HEK293T (cell line): ENCODE data around the gene SLC39A5.

Experiments used
- CTCF ChIA-PET: fragments of 350-600 bp; formaldehyde crosslinking; extraction: SDS; loops from one replicate; lab custom pipeline; 2021; ENCODE audit warnings: antibody characterized with exemption, inconsistent platforms; lab: Yijun Ruan, JAX
- POLR2A ChIA-PET: fragments of 350-600 bp; formaldehyde crosslinking; extraction: SDS; loops from one replicate; lab custom pipeline; 2020; ENCODE audit warnings: antibody characterized with exemption, inconsistent platforms; lab: Yijun Ruan, JAX
- DNase-seq: peaks from one replicate; pipeline ENCODE4 v3.0.0; 2012; ENCODE audit warnings: mixed read lengths; ENCODE audit errors: extremely low spot score
- ARNT ChIP-seq: fragments of 450-650 bp; IDR thresholded peaks from 2 replicates; pipeline ENCODE4 v1.6.1; 2017; ENCODE audit warnings: mild to moderate bottlenecking
- BHLHE40 ChIP-seq: fragments of 450-650 bp; IDR thresholded peaks from 2 replicates; pipeline ENCODE4 v1.6.1; 2016; ENCODE audit warnings: mild to moderate bottlenecking, moderate library complexity, borderline replicate concordance
- CTBP1 ChIP-seq: fragments of 450-650 bp; IDR thresholded peaks from 2 replicates; pipeline ENCODE4 v1.6.1; 2016; ENCODE audit warnings: borderline replicate concordance
- ELF4 ChIP-seq: fragments of 450-650 bp; IDR thresholded peaks from 2 replicates; pipeline ENCODE4 v1.6.1; 2017; ENCODE audit warnings: antibody characterized with exemption
- FOXA1 ChIP-seq: fragments of 450-650 bp; IDR thresholded peaks from 2 replicates; pipeline ENCODE4 v1.6.1; 2016; ENCODE audit warnings: mild to moderate bottlenecking
- FOXK2 ChIP-seq: fragments of 450-650 bp; IDR thresholded peaks from 2 replicates; pipeline ENCODE4 v1.6.1; 2016; ENCODE audit warnings: mild to moderate bottlenecking
- FOXM1 ChIP-seq: fragments of 450-650 bp; IDR thresholded peaks from 2 replicates; pipeline ENCODE4 v1.6.1; 2017; ENCODE audit warnings: mild to moderate bottlenecking, borderline replicate concordance
- HDGF ChIP-seq: fragments of 450-650 bp; IDR thresholded peaks from 2 replicates; pipeline ENCODE4 v1.6.1; 2017; ENCODE audit warnings: antibody characterized with exemption, borderline replicate concordance
- L3MBTL2 ChIP-seq: fragments of 450-650 bp; conservative IDR thresholded peaks from 2 replicates; pipeline ENCODE4 v1.6.1; 2016; ENCODE audit warnings: mild to moderate bottlenecking
- LEF1 ChIP-seq: fragments of 450-650 bp; IDR thresholded peaks from 2 replicates; pipeline ENCODE4 v1.6.1; 2017; ENCODE audit warnings: mild to moderate bottlenecking, borderline replicate concordance
- NFRKB ChIP-seq: fragments of 450-650 bp; IDR thresholded peaks from 2 replicates; pipeline ENCODE4 v1.6.1; 2016; ENCODE audit warnings: mild to moderate bottlenecking, moderate library complexity
- PKNOX1 ChIP-seq: fragments of 450-650 bp; IDR thresholded peaks from 2 replicates; pipeline ENCODE4 v1.6.1; 2016
- SP1 ChIP-seq: fragments of 450-650 bp; IDR thresholded peaks from 2 replicates; pipeline ENCODE4 v1.6.1; 2017
- SUZ12 ChIP-seq: fragments of 450-650 bp; IDR thresholded peaks from 2 replicates; pipeline ENCODE4 v1.6.1; 2016; ENCODE audit warnings: mild to moderate bottlenecking
- TARDBP ChIP-seq: fragments of 450-650 bp; IDR thresholded peaks from 2 replicates; pipeline ENCODE4 v1.6.1; 2016
- ZNF384 ChIP-seq: fragments of 450-650 bp; IDR thresholded peaks from 2 replicates; pipeline ENCODE4 v1.6.1; 2016

Gene SLC39A5

GRCh38 chr12:56221232-56221756 lies 8.6 kb upstream of the SLC39A5 start:
- CTCF ChIA-PET, result interaction anchor here (0.8 to 3.3 kb wide), 9 partner anchors 10 to 102 kb away, joined by 3 to 28 read pairs (median 7); partner anchors contain the start of genes ANKRD52 and SMARCC2
- peak; percentile 55 for DNase-seq
- POLR2A ChIA-PET, result interaction anchor here (0.8 to 3.2 kb wide), 34 partner anchors 8 to 391 kb away, joined by 3 to 70 read pairs (median 8); partner anchors contain the start of genes ANKRD52, CNPY2, COQ10A and ESYT1
- TF ChIP-seq SUZ12 (no peak), ARNT (no peak), FOXK2 (no peak), PKNOX1 (peak; percentile 80), L3MBTL2 (0 out of 2 replicates have a peak, but pooled peaks have one; percentile 14)

- TF ChIP-seq SUZ12 (no peak), L3MBTL2 (peak; percentile 64; the same call in 1 of the 2 replicates), HDGF (0 out of 2 replicates have a peak, but pooled peaks have one; percentile 83)
- DNase-seq, result peak; percentile 95
- ChIA-PET POLR2A (interaction anchor here (0.8 to 3.2 kb wide), 38 partner anchors 9 to 391 kb away, joined by 3 to 70 read pairs (median 7); partner anchors contain the start of genes ANKRD52, CNPY2, COQ10A and ERBB3), CTCF (interaction anchor here (0.6 to 3.3 kb wide), 13 partner anchors 11 to 195 kb away, joined by 3 to 28 read pairs (median 4); partner anchors contain the start of genes ANKRD52 and SMARCC2)
These were observed 7.9 kb upstream of the SLC39A5 start, which contains the start of gene RNF41 for GRCh38 chr12:56221757-56222530. Gene RNF41, minus strand, starts transcription at chr12:56221922. Its CDS starts 7,875 bp downstream, at chr12:56214047.

DNA sequence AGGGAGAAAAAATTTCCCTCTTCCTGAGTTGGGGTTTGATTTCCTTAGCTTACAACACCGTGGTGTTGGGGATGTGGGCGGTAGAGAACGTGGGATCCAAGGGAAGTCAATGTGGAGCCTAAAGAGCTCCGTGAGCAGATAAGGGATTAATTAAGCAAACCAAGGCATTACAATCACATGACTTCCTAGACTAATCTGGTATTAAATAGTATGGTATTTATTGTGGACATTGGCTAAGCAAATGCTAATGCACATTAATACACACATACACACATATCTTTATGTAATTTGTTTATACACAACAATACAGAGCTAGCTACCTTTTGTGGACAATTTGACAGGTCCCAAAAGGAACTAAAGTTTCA lies 7.3 kb upstream of the SLC39A5 start:
- no peak for DNase-seq
- ChIA-PET CTCF (interaction anchor here (0.7 to 3.3 kb wide), 9 partner anchors 14 to 195 kb away, joined by 3 to 28 read pairs (median 7); partner anchors contain the start of genes ANKRD52 and SMARCC2), POLR2A (interaction anchor here (1.0 to 3.2 kb wide), 28 partner anchors 9 to 392 kb away, joined by 3 to 70 read pairs (median 8); partner anchors contain the start of genes ANKRD52, COQ10A, ERBB3 and ESYT1)
- no peak for TF ChIP-seq FOXA1
- TF ChIP-seq SP1, result no peak
- TF ChIP-seq LEF1, result no peak
- no peak for TF ChIP-seq FOXM1
- no peak for TF ChIP-seq ELF4
- no peak for TF ChIP-seq ZNF384
- no peak for TF ChIP-seq PKNOX1
- TF ChIP-seq SUZ12, result no peak
- TF ChIP-seq ARNT, result no peak
- no peak for TF ChIP-seq NFRKB
- no peak for TF ChIP-seq BHLHE40
- no peak for TF ChIP-seq L3MBTL2

DNA sequence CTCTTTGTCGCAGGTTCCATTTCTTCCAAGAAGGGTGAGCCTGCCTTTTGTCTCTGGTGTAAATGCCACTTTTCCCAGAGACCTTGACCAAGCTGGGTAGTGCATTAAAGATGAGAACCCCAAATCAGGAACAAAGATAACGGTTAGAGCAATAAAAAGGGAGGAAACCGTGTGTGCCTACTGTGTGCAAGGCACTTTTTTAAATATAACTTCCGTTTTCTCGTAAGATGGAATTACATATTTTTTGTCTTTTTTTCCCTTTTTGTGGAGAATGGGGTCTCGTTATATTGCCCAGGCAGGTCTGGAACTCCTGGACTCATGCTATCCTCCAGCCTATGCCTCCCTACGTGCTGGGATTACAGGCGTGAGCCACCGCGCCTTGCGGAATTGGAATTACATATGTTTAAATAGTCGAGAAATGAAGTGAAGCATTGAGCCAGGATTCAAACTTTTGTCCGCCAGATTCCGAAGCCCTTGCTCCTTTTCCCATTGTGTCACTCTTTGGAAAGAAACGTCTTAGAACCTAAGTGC lies 6.2 kb upstream of the SLC39A5 start:
- POLR2A ChIA-PET, result interaction anchor here (2.4 kb wide), 1 partner anchor 105 kb away, joined by 37 read pairs; the partner anchor contains the start of gene ZC3H10
- CTCF ChIA-PET, result no interaction called here
- no peak for DNase-seq
- TF ChIP-seq CTBP1, result no peak
- TF ChIP-seq SUZ12, result no peak
- TF ChIP-seq TARDBP, result no peak
- TF ChIP-seq ZNF384, result no peak
- no peak for TF ChIP-seq ELF4
- no peak for TF ChIP-seq ARNT
- TF ChIP-seq SP1, result no peak
- no peak for TF ChIP-seq NFRKB
- TF ChIP-seq FOXK2, result no peak
- TF ChIP-seq HDGF, result no peak
- no peak for TF ChIP-seq BHLHE40
- no peak for TF ChIP-seq FOXA1
- no peak for TF ChIP-seq FOXM1

GRCh38 chr12:56224102-56224701 lies 5.6 kb upstream of the SLC39A5 start, which contains the start of gene NABP2:
Gene NABP2, plus strand, starts transcription at chr12:56224342. Its CDS starts 515 bp downstream, at chr12:56224857.
- peak; percentile 84 for TF ChIP-seq ELF4
- peak; percentile 90 for TF ChIP-seq L3MBTL2
- no peak for TF ChIP-seq LEF1
- DNase-seq, result peak; percentile 95
- ChIA-PET CTCF (no interaction called here), POLR2A (no interaction called here)

DNA sequence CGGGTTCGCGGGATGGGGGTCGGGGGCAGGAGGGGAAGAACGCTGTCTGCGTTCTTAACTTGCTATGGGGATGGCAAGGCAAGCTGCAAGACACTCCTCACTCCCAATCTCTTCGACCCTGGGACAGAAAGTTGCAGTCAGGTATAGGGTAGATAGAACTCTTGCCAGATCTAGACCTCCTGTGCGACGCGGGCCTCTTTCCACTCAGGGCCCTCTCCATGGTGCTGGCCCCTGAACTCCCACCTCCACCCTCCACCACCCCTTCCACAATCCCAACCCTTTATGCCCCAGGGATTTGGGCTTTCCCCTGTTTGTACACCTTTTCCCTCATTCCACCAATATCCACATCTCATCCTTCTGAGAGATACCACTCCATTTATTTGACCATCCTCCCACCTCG lies 4.9 kb upstream of the SLC39A5 start:
- no peak for DNase-seq
- ChIA-PET CTCF (interaction anchor here (1.2 kb wide), 1 partner anchor 35 kb away, joined by 3 read pairs; the partner anchor contains the start of gene SMARCC2), POLR2A (interaction anchor here (1.6 kb wide), 1 partner anchor 41 kb away, joined by 3 read pairs; the partner anchor contains the start of gene COQ10A)
- no peak for TF ChIP-seq FOXA1
- no peak for TF ChIP-seq FOXM1
- TF ChIP-seq HDGF, result no peak
